Measurements from ENCODE around the gene LRRN2.

LRRN2 gene

GRCh38 chr1:204624631-204625216 is 60.8 kb downstream of the LRRN2 start:
- DNase-seq, result no peak

GRCh38 chr1:204623894-204624361 is 61.6 kb downstream of the LRRN2 start:
- no peak for DNase-seq

GRCh38 chr1:204623365-204623893 is 62.1 kb downstream of the LRRN2 start:
- no peak for DNase-seq

GRCh38 chr1:204621996-204622395 is 63.5 kb downstream of the LRRN2 start:
- DNase-seq, result no peak

- no peak for DNase-seq
Observed at GRCh38 chr1:204621396-204621795, 64.1 kb downstream of the LRRN2 start.

- DNase-seq, result no peak
Observed at GRCh38 chr1:204619721-204620120, 65.8 kb downstream of the LRRN2 start.

GRCh38 chr1:204618148-204618760 is 67.3 kb downstream of the LRRN2 start:
- DNase-seq, result no peak

GRCh38 chr1:204617256-204618147 is 68.0 kb downstream of the LRRN2 start:
- no peak for DNase-seq

- DNase-seq, result no peak
Observed at GRCh38 chr1:204616641-204617040, 68.9 kb downstream of the LRRN2 start.

- DNase-seq, result no peak
Observed at GRCh38 chr1:204615881-204616280, 69.7 kb downstream of the LRRN2 start.

- no peak for DNase-seq
Observed at GRCh38 chr1:204613636-204614035, 71.9 kb downstream of the LRRN2 start.

- DNase-seq, result no peak
Observed at GRCh38 chr1:204612326-204612725, 73.2 kb downstream of the LRRN2 start.

- DNase-seq, result no peak
Observed at GRCh38 chr1:204611036-204611435, 74.5 kb downstream of the LRRN2 start.

GRCh38 chr1:204607910-204608309 is 77.6 kb downstream of the LRRN2 start:
- DNase-seq, result no peak

- DNase-seq, result no peak
Observed at GRCh38 chr1:204605791-204606190, 79.7 kb downstream of the LRRN2 start.

GRCh38 chr1:204602871-204603542 is 82.5 kb downstream of the LRRN2 start:
- DNase-seq, result no peak

GRCh38 chr1:204602111-204602579 is 83.4 kb downstream of the LRRN2 start:
- no peak for DNase-seq

GRCh38 chr1:204600968-204601367 is 84.6 kb downstream of the LRRN2 start:
- DNase-seq, result no peak

GRCh38 chr1:204600203-204600602 is 85.3 kb downstream of the LRRN2 start:
- no peak for DNase-seq

GRCh38 chr1:204599596-204599995 is 85.9 kb downstream of the LRRN2 start:
- no peak for DNase-seq

- no peak for DNase-seq
Observed at GRCh38 chr1:204599098-204599497, 86.4 kb downstream of the LRRN2 start.

- no peak for DNase-seq
Observed at GRCh38 chr1:204598319-204598969, 87.1 kb downstream of the LRRN2 start.
